Measurements from ENCODE around the gene SMCO4. TPM values are rescaled to one million over a fixed set of nuclear protein-coding genes. Genes with fewer than 3 reads are reported as not detected.
"Not testable (repeated sequence)": the region's sequence is repeated elsewhere in the genome, so short reads cannot be mapped to it uniquely, and the experiment has no call there.

Gene SMCO4
- total and polyA plus RNA-seq, 4 donors, result 16.1 to 41.4 (median 25.7) TPM

DNA sequence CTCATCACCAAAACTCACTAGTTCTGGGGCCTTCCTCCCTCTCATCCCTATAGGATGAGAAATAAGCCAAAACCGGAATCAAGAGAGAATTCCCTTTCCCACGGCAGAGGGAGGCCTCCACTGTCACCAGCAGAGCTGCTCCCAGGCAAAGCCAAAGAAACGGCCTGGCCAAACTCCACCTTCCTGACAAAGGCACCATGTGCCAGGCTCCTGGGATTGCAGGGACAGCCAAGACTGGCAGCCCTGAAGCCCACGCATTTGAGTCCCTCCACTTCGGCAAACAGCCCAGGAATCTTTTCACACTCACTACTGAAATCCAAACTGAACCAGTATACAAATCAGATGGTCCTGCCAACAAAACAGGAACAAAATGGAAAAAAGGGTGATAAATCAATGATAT lies 6.1 kb downstream of the SMCO4 start:
- DNase-seq, result peak; percentile 68 to 79
- no peaks in the 10 kb centered on the region for H3K27me3 ChIP-seq (ENCODE audit: control insufficient read depth in 1 of 2, insufficient read depth in 2 of 2, low read length in 1 of 2)
- intact Hi-C loops (cut with DNase I), result no loop called here
- WGBS, 2 donors, result 3% methylated on average over 5 of the region's 5 CpGs
- H3K4me3 ChIP-seq (ENCODE audit: low read length in 2 of 2), result no peak overlapping the region
- no peaks in the 10 kb centered on the region for H3K4me1 ChIP-seq (ENCODE audit: control insufficient read depth in 1 of 2, insufficient read depth in 2 of 2, low read length in 2 of 2)
- H3K36me3 ChIP-seq (ENCODE audit: control insufficient read depth in 1 of 2, insufficient read depth in 2 of 2, low read length in 1 of 2), result no peaks in the 10 kb centered on the region
- H3K9me3 ChIP-seq (ENCODE audit: control insufficient read depth, low read length), result no peaks in the 10 kb centered on the region
- H3K27ac ChIP-seq (ENCODE audit: low read depth in 1 of 2, low read length in 2 of 2), result no peak overlapping the region
- peak; percentile 42 for ATAC-seq (ENCODE audit: low FRiP score)

DNA sequence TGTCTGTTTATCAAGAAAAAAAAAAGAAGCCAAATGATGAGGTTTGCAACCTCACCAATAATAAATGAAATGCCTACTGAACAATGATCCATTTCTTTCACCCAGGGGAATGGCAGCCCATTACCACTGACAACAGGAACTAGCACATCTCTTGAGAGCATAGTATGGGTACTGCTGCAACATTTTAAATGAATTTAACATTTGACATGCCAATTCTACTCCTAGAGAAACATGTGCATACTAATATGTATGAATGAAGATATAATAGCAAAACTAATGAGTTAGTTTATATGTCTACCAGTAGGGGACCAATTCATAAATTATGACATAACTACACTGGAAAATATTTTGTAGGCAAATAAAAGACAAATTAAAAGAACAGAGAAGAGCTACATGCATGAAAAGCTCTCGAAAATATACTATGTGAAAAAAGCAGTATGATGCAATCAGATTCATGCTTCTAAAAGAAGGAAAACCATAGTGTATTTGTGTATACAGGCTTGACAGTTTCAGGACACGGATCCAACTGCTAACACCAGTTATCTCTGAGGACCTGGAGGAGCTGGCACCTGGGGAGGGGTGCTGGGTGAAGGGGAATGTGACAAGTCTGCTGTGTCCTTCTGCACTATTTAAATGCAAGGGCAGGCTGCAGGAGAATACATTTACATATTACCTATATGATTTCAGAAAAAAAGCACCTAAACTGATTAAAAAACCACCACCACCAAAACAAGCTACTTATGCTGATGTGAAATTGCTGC lies 6.9 kb downstream of the SMCO4 start:
- DNase-seq (no peak), ATAC-seq (ENCODE audit: low FRiP score) (no peak)
- Histone ChIP-seq H3K9me3 (ENCODE audit: control insufficient read depth, low read length) (no peaks in the 10 kb centered on the region), H3K4me1 (ENCODE audit: control insufficient read depth in 1 of 2, insufficient read depth in 2 of 2, low read length in 2 of 2) (no peaks in the 10 kb centered on the region), H3K27ac (ENCODE audit: low read depth in 1 of 2, low read length in 2 of 2) (no peak overlapping the region), H3K27me3 (ENCODE audit: control insufficient read depth in 1 of 2, insufficient read depth in 2 of 2, low read length in 1 of 2) (no peaks in the 10 kb centered on the region), H3K4me3 (ENCODE audit: low read length in 2 of 2) (no peak overlapping the region), H3K36me3 (ENCODE audit: control insufficient read depth in 1 of 2, insufficient read depth in 2 of 2, low read length in 1 of 2) (no peaks in the 10 kb centered on the region)
- WGBS, 2 donors, result 71 to 80% methylated on average over 2 of the region's 2 CpGs
- intact Hi-C loops (cut with DNase I), result no loop called here

DNA sequence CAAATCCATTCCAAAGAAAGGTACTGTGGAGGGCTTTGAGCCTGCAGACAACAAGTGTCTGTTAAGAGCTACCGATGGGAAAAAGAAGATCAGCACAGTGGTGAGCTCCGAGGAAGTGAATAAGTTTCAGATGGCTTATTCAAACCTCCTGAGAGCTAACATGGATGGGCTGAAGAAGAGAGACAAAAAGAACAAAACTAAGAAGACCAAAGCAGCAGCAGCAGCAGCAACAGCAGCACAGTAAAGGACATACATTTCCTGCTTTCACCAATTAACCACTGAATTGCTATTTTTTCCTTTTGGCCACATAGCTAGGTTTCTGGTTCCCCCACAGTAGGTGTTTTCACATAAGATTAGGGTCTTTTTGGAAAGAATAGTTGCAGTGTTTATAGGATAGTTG lies 7.6 kb downstream of the SMCO4 start:
- WGBS, 2 donors, result 90 to 92% methylated on average over 2 of the region's 2 CpGs
- H3K27ac ChIP-seq (ENCODE audit: low read depth in 1 of 2, low read length in 2 of 2); H3K9me3 ChIP-seq (ENCODE audit: control insufficient read depth, low read length); H3K27me3 ChIP-seq (ENCODE audit: control insufficient read depth in 1 of 2, insufficient read depth in 2 of 2, low read length in 1 of 2); H3K36me3 ChIP-seq (ENCODE audit: control insufficient read depth in 1 of 2, insufficient read depth in 2 of 2, low read length in 1 of 2); ATAC-seq (ENCODE audit: low FRiP score); H3K4me3 ChIP-seq (ENCODE audit: low read length in 2 of 2); H3K4me1 ChIP-seq (ENCODE audit: control insufficient read depth in 1 of 2, insufficient read depth in 2 of 2, low read length in 2 of 2); DNase-seq; intact Hi-C loops (cut with DNase I): not testable (repeated sequence)

DNA sequence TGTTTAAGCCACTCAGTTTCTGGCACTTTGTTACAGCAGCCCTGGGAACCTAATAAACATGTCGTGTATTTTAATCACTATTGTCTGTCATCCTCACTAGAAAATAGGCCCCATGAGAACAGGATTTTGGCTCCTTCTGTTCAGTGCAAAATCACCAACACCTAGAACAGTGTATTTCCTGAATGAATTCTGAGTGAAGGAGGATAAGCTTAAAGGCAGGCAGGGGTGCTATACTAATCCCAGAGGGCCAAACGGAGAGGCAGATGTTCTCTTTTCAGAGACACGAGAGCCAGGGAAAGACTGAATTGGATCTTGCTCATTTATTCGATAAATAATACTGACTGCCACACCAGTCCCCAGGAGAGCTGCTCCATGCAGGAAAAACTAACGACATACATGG lies 10.4 kb downstream of the SMCO4 start:
- no peak for ATAC-seq (ENCODE audit: low FRiP score)

DNA sequence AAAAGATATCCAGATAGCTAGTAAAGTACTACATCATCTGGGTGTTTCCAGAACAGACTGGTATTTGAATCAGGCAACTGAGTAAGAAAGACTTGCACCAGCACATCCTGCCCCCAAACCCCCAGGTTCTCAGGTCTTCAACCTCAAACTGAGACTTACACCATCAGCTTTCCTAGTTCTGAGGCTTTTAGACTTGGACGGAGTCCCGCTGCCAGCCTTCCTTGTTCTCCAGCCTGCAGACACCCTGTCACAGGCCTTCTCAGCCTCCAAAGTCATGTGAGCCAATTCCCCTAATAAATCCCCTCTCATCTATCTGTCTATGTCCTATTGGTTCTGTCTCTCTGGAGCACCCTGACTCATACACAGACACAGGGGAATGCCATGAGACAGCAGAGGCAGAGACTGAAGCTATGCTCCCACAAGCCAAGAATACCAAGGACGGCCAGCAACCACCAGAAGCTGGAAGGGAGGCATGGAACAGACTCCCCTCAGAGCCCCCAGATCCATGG lies 10.9 kb downstream of the SMCO4 start:
- no peaks in the 10 kb centered on the region for H3K9me3 ChIP-seq (ENCODE audit: control insufficient read depth, low read length)
- peaks cover 2 to 4% of the 10 kb centered on the region in 2 donors for H3K4me1 ChIP-seq (ENCODE audit: control insufficient read depth in 1 of 2, insufficient read depth in 2 of 2, low read length in 2 of 2)
- H3K27me3 ChIP-seq (ENCODE audit: control insufficient read depth in 1 of 2, insufficient read depth in 2 of 2, low read length in 1 of 2), result no peaks in the 10 kb centered on the region
- ATAC-seq (ENCODE audit: low FRiP score) (no peak), DNase-seq (no peak)
- no peak overlapping the region for H3K4me3 ChIP-seq (ENCODE audit: low read length in 2 of 2)
- H3K36me3 ChIP-seq (ENCODE audit: control insufficient read depth in 1 of 2, insufficient read depth in 2 of 2, low read length in 1 of 2), result no peaks in the 10 kb centered on the region
- intact Hi-C loops (cut with DNase I), result no loop called here
- no peak overlapping the region for H3K27ac ChIP-seq (ENCODE audit: low read depth in 1 of 2, low read length in 2 of 2)
- 82 to 86% methylated on average over 3 of the region's 3 CpGs for WGBS, 2 donors

More for the DNA sequence above, 10.4 kb downstream of the SMCO4 start:
- no peak for DNase-seq
- Histone ChIP-seq H3K36me3 (ENCODE audit: control insufficient read depth in 1 of 2, insufficient read depth in 2 of 2, low read length in 1 of 2) (no peaks in the 10 kb centered on the region), H3K27me3 (ENCODE audit: control insufficient read depth in 1 of 2, insufficient read depth in 2 of 2, low read length in 1 of 2) (no peaks in the 10 kb centered on the region), H3K4me3 (ENCODE audit: low read length in 2 of 2) (no peak overlapping the region), H3K4me1 (ENCODE audit: control insufficient read depth in 1 of 2, insufficient read depth in 2 of 2, low read length in 2 of 2) (peaks cover 2 to 4% of the 10 kb centered on the region in 2 donors), H3K27ac (ENCODE audit: low read depth in 1 of 2, low read length in 2 of 2) (no peak overlapping the region), H3K9me3 (ENCODE audit: control insufficient read depth, low read length) (no peaks in the 10 kb centered on the region)
- WGBS, 2 donors, result 87 to 95% methylated on average over 5 of the region's 5 CpGs
- intact Hi-C loops (cut with DNase I), result no loop called here

DNA sequence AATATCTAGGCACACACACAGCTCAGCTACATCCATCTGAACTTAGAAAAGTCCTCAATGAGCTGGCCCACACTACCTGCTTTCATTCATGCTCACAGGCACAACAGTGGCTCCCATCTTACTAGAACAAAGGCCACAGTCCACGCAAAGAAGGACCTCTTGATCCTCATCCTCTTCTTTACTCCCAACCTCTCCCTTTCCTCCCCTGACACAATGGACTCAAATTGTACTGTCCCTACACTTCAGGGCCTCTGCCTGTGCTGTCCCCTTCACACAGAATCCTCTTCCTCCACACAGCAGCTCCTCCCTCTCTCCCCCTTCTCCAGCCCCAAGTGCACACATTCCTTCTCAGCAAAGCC lies 12.7 kb downstream of the SMCO4 start:
- no peak for DNase-seq
- no peaks in the 10 kb centered on the region for H3K9me3 ChIP-seq (ENCODE audit: control insufficient read depth, low read length)
- no peaks in the 10 kb centered on the region for H3K36me3 ChIP-seq (ENCODE audit: control insufficient read depth in 1 of 2, insufficient read depth in 2 of 2, low read length in 1 of 2)
- WGBS, 2 donors, result 87 to 91% methylated on average over 1 of the region's 1 CpG
- intact Hi-C loops (cut with DNase I), result no loop called here
- no peak overlapping the region for H3K27ac ChIP-seq (ENCODE audit: low read depth in 1 of 2, low read length in 2 of 2)
- no peaks in the 10 kb centered on the region for H3K27me3 ChIP-seq (ENCODE audit: control insufficient read depth in 1 of 2, insufficient read depth in 2 of 2, low read length in 1 of 2)
- peaks cover 3 to 4% of the 10 kb centered on the region in 2 donors for H3K4me1 ChIP-seq (ENCODE audit: control insufficient read depth in 1 of 2, insufficient read depth in 2 of 2, low read length in 2 of 2)
- ATAC-seq (ENCODE audit: low FRiP score), result no peak
- H3K4me3 ChIP-seq (ENCODE audit: low read length in 2 of 2), result no peak overlapping the region

DNA sequence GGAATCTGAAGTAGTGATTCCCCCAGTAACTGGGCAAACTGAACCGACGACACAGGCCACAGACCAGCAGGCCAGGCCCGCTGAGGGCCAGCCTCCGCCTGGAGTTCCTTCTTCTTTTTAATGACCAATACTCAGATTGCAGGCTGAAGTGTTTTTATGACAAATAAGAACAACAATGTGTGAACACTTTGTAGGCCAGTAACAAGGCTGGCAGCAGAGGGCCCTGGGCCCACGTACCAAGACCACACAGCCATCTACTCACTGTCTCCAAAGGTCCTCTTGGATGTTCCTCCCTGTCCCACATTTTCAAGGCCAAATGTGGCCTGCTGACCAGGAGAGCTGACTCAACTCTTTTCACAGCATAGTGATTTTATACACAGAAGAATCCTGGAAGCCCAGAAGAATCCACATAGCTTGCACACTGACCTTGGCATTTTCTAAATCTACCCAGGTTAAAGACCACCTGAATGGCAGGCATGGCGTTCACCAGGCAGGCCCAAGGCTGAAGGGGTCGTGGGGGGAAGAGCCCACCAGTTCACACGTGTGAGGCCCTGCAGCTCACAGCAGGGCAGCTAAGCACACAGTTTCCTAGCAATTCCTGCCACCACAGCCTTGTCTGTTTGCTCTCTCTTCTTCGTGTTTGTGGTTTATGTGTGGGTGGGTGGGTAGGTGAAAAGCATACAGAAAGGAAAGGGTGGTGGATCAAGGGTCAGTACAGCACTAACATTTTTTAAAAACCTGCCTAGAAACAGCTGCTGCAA lies 13.3 kb downstream of the SMCO4 start:
- H3K27ac ChIP-seq (ENCODE audit: low read depth in 1 of 2, low read length in 2 of 2), result peak overlapping the region in 1 of 2 donors; percentile 34
- DNase-seq (peak in 1 of 2 donors; percentile 77), ATAC-seq (ENCODE audit: low FRiP score) (peak; percentile 44)
- peaks cover 4 to 6% of the 10 kb centered on the region in 2 donors for H3K4me1 ChIP-seq (ENCODE audit: control insufficient read depth in 1 of 2, insufficient read depth in 2 of 2, low read length in 2 of 2)
- intact Hi-C loops (cut with DNase I), result no loop called here
- no peaks in the 10 kb centered on the region for H3K27me3 ChIP-seq (ENCODE audit: control insufficient read depth in 1 of 2, insufficient read depth in 2 of 2, low read length in 1 of 2)
- no peaks in the 10 kb centered on the region for H3K9me3 ChIP-seq (ENCODE audit: control insufficient read depth, low read length)
- no peaks in the 10 kb centered on the region for H3K36me3 ChIP-seq (ENCODE audit: control insufficient read depth in 1 of 2, insufficient read depth in 2 of 2, low read length in 1 of 2)
- 47 to 64% methylated on average over 9 of the region's 9 CpGs for WGBS, 2 donors
- no peak overlapping the region for H3K4me3 ChIP-seq (ENCODE audit: low read length in 2 of 2)

DNA sequence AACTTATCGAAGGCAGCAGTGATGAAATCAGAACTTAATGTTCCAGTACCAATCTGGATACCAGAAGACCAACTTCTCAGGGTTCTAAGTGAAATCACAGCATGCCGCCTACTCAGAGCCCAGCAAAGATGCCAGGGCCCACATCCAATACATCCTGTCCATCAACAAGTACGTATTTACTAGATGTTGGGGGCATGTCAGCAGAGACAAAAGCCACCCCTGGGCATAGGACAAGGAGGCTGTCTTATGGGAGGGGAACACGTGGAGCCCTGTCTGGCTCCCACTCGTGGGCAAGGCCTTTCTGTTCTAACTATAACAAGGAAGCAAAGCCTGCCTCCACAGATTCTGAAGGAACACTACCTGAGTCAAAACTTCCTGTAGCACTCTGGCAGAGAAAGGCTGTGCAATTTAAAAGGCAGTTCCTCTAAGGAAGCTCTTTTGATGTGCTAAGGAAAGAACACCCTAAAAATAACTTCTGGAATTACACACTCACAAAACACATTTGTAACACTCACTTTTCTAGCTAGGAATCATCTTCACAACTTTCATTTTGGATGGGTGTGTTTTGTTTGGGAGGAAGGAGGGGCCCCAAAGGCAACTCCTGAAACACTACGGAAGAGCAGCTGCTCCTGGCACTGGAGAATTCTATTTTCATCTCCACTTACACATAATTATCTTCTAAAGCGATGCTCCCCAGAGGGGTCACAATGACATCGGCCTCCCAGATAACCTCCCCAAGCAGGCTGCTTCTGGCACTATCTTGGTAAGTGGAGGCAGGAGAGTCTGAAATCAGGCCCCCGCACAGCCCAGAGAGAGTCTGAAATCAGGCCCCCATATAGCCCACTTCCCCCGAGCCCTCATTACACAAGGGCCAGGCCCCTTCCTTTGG lies 14.2 kb downstream of the SMCO4 start:
- 39 to 42% methylated on average over 10 of the region's 10 CpGs for WGBS, 2 donors
- no peaks in the 10 kb centered on the region for H3K36me3 ChIP-seq (ENCODE audit: control insufficient read depth in 1 of 2, insufficient read depth in 2 of 2, low read length in 1 of 2)
- intact Hi-C loops (cut with DNase I), result no loop called here
- ATAC-seq (ENCODE audit: low FRiP score) (peak; percentile 24), DNase-seq (no peak)
- peak overlapping the region; percentile 44 to 75 for H3K27ac ChIP-seq (ENCODE audit: low read depth in 1 of 2, low read length in 2 of 2)
- no peaks in the 10 kb centered on the region for H3K9me3 ChIP-seq (ENCODE audit: control insufficient read depth, low read length)
- no peaks in the 10 kb centered on the region for H3K27me3 ChIP-seq (ENCODE audit: control insufficient read depth in 1 of 2, insufficient read depth in 2 of 2, low read length in 1 of 2)
- H3K4me3 ChIP-seq (ENCODE audit: low read length in 2 of 2), result no peak overlapping the region
- peaks cover 4 to 6% of the 10 kb centered on the region in 2 donors for H3K4me1 ChIP-seq (ENCODE audit: control insufficient read depth in 1 of 2, insufficient read depth in 2 of 2, low read length in 2 of 2)
